UCSD-AML1 (cell line): ENCODE results near the gene CIPC.

Source experiments
- DNase-seq: peaks from one replicate; lab custom pipeline; 2025; ENCODE audit not compliant: unreplicated experiment; lab: John Stamatoyannopoulos, UW

CIPC gene

GRCh38 chr14:77097700-77098528 lies at the start of gene CIPC:
CIPC (plus strand) TSS chr14:77098258; CDS start chr14:77105709, 7,451 bp downstream.
- DNase-seq: peak; percentile 100

DNA sequence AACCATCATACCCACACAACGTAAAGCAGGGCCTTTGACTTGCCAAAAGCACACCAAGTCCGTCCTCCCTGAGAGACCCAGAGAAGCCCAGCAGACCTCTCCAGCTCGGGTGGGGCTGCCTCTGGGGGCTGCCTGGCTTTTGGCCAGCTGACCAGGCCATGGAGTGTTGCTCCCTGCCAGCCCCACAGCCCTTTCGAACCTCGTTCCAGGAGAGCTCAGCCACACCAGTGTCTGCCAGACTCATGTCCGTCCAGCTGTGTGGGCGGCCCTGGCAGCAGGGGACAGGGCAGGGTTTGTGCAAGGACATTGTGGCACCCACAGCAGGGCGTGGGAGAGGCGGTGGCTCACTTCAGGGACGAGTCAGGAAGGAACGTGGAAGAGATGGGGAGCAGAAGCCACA lies 46.9 kb upstream of the CIPC start:
- no peak for DNase-seq

GRCh38 chr14:77052281-77053044 lies 45.6 kb upstream of the CIPC start:
- DNase-seq: no peak

GRCh38 chr14:77053046-77053841 lies 44.8 kb upstream of the CIPC start:
- DNase-seq: peak; percentile 78

DNA sequence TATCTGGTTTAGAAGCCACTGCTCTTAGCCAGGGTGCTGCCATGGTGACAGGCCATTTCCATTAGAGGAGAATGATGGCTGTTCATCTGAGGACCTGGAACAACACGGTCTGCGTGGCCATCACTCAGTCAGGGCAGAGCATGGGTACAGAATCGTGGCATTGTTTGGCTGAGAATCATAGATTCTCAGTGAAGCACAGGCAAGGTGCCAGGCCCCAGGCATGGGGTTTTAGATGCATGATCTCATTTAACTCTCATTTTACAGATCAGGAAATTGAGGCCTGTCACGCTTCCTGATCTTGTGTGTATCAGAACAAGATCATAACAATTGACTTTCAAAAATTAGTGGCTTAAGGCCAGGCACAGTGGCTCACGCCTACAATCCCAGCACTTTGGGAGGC lies 42.8 kb upstream of the CIPC start:
- no peak for DNase-seq

GRCh38 chr14:77055981-77056380 lies 42.1 kb upstream of the CIPC start:
- no peak for DNase-seq

- DNase-seq: no peak
These were observed 39.9 kb upstream of the CIPC start for GRCh38 chr14:77058117-77058516.

DNA sequence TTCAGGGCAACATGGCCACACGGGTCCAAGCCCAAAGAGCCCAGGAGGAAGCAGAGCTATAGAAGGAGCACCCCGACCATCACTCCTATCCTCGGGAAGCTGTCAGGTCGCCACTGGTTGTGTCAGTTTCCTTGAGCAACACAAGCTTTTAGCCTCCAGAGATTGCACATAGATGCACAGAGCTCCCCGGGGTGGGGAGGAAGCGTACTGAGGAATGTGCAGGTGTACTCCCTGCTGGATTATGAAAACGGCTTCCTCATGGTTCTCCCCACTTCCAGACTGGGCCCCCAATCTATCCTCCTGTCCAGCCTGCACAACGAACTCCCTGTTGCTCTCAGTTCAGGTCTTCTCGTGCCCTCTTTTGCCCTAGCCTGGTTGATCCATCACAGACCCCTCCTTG lies 39.3 kb upstream of the CIPC start:
- DNase-seq: no peak

DNA sequence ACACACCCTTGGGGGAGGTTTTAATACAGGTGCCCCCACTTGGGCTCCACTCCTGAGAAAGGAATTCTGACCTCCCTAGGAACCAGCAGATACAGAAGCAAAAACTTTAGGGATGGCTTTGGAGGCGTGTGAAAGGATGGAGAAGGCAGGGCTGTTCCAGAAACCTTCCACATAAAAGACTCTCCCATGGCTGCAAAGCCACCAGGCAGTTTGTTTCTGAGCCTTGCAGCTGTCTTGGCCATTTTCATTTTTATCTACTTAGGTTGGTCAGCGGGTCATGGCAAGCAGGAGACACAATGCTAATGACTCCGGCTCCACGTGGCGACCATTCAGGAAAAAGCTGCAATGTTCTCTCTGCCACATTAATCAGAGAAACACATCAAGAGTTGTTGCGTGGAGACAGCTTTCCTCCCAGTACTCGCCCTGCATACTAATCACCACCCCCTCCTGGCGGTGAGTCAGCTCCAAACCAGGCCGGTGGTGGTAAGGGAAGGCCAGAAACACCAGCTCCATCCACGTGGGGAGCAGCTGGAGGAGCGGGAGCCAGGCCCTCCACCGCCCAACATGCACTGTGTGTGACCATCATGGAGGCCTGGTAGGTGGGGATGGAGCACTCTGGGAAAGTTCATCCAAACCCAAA lies 38.7 kb upstream of the CIPC start:
- peak; percentile 67 for DNase-seq

- DNase-seq: no peak
These were observed 36.3 kb upstream of the CIPC start for GRCh38 chr14:77061630-77062257.

DNA sequence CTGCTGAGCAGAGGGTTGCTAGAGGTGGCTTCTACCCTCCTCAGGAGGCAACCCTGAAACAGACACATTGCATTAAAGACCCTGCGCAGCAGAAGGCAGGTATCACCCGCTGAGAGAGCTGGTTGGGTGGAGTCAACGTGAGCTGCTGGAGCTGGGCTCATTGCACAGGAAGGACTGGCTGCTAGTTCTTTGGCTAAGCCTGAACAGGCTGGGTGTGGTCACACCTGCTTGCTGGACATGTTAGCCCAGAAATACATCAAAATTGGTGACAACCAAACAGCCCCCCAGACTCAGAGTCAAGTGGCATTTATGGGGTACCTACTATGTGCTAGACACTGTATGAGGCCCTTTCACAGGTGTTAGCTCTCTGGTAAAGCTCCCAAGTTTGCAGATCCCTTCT lies 35.8 kb upstream of the CIPC start:
- no peak for DNase-seq

DNA sequence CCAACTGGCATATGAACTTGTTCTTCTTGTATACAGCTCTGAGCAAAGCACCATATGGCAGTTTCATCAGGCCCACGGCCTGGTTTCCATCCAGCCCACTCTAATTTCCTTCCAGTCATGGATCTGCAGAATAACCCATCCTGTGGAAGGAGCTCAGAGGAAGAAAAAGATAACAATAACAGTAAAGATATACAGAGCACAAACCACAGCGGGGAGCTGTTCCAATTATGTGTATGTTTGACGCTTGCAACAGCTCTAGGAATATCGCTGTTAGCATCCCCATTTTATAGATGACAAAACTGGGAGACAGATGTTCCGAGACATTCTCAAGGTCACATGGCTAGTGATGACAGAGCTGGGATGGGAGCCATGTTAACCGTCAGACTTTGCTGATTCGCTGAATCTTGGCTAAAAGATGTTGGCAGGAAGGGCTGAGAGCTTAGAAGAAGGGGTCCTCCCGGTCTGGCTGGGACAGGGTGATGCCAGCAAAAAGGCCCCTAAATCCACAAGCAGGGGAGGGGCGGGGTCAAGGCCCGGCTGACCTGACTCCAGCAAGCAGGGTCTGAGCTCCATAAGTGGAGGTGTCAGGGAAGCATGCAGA lies 34.4 kb upstream of the CIPC start:
- DNase-seq: no peak

- DNase-seq: no peak
These were observed 33.4 kb upstream of the CIPC start for GRCh38 chr14:77064521-77065178.

DNA sequence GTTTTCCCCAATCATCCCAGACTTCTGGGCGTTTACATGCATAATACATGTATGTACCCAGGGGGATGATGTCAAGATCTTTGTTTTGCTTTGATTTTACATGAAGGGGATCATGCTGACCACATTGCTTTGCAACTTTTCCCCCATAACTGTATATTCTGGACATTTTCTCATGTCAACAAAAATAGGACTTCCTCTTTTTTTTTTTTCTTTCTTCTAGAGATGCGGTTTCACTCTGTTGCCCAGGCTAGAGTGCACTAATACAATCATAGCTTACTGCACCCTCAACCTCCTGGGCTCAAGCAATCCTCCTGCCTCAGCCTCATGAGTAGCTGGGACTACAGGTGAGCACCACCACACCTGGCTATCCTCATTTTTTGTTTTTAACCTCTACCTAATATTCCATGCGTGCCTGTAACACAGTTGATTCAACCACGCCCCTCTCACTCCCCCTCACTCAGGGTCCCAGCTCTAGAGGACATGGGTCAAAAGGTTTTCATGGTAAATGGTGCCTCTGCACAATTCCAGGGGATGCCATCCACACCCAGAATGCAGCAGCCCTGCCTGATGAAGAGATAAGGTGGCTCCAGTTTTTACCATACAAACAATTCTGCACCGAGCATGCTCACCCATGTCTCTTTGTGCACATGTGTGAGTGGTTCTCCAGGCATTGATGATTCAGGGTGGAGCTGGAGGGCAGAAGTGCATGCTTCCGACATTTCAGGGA lies 32.0 kb upstream of the CIPC start:
- no peak for DNase-seq

DNA sequence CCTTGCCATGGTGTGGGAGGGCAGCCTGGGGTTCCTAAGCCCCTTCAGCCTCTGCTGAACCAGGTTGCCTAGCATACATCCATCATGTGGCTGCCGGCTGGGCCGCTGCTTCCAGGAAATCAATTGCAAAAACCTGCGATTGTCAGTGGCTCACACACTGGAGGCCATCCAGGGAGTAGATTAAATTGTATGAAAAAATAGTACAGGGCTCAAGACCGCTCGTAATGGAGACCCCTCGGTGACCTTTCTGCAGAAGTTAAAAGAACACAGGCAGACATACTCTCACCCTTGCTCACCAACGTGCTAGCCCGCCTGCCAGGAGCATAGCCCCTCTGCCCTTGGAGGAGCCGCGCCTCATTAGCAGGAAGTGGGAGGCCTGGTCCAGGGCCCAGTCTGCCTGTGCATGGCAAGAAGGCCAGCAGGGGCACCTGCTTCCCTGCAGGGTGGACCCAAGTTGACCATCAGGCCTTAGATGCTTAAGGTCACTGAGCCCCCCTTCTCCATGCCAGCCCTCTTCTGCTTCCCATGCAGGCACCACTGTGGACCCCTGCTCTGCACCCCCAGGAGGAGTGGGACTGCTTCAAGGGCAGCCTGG lies 31.4 kb upstream of the CIPC start:
- DNase-seq: no peak

- DNase-seq: peak; percentile 62
These were observed 30.2 kb upstream of the CIPC start for GRCh38 chr14:77067632-77068516.

DNA sequence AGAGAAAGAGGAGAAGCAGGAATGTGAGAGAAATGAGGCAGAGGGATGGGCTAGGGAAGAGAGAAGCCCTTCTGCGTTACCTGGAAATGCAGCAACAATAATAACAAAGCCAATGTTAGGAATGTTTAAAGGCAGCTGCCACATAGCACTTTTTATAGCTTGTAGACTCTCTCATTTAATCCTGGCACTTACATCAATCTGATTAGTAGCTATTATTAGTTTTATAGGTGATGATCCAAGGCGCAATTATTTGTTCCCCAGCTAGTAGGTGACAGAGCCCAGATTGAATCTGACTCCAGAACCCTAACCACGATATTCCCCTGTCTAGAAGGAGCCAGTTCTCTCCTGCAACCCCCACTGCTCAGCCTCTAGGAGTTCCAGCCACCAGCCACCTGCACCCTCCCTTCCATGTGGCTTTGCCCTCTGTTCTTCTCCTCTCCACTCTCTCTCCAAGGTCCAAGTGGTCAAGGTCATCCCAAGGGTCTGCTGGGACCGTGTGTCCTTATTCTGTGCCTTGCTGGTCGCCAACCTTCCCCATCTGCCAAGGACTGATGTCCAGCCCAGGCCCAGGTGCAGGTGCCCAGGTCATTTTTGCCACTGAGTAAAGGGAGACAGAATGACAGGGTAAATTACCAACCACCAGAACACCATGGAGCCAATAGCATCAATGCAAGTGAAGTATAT lies 29.4 kb upstream of the CIPC start:
- no peak for DNase-seq
